Measurements from ENCODE around the gene CPTP. TPM values are rescaled to one million over a fixed set of nuclear protein-coding genes. Genes with fewer than 3 reads are reported as not detected.
"Not testable (repeated sequence)": the region's sequence is repeated elsewhere in the genome, so short reads cannot be mapped to it uniquely, and the experiment has no call there.

CPTP gene
- total RNA-seq, 1 experiment from 2014 or later = 22.5 TPM

DNA sequence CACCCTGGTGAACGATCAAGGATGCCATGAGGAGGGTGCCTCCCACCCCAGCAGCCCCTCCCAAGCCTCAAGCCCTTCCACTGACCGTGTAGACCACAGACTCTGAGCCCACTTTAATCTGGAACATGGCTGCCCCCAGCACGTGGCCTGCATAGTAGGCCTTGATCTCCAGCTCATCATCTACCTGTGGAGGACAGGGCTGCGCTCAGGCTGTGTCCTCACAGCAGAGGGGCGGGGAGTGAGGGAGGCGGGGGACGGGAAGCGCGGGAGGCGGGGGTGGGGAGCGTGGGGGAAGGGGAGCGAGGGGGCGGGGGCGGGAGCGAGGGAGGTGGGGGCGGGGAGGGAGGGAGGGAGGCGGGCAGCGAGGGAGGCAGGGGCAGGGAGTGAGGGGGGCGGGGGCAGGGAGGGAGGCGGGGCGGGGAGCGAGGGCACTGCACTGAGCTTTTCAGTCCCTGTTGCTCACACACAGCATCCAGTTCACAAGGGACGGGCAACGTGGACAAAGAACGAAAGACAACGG, 9.1 kb upstream of the CPTP start:
- no peak for DNase-seq (ENCODE audit: low spot score)
- in situ Hi-C loops (cut with HindIII; ENCODE audit: low sequenced_read_pairs) = no loop called here

DNA sequence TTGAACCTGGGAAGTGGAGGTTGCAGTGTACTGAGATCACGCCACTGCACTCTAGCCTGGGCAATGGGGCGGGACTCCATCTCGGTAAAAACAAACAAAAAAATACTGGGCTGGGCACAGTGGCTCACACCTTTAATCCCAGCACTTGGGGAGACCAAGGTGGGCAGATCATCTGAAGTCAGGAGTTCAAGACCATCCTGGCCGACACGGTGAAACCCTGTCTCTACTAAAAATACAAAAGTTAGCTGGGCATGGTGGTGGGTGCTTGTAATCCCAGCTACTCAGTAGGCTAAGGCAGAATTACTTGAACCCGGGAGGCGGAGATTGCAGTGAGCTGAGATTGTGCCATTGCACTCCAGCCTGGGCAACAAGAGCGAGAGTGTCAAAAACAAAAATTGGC, 8.4 kb upstream of the CPTP start:
- DNase-seq (ENCODE audit: low spot score); in situ Hi-C loops (cut with HindIII; ENCODE audit: low sequenced_read_pairs): not testable (repeated sequence)

DNA sequence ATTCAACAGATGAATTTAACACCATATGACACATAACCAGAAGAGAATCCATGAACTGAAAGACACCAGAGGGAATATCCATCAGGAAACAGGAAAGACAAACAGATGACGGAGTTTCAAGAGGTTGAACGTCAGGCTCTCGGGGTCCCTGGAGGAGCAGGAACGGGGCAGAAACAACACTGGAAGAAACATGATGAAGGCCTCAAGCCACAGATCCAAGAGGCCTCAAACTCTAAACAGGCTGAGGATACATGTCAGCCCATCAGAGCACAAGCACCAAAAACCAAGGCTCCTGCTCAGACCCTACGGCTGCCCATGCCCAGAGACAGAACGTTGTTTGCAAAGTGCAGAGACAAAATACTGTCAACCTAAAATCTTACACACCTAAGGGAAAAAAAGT, 7.2 kb upstream of the CPTP start:
- in situ Hi-C loops (cut with HindIII; ENCODE audit: low sequenced_read_pairs) = no loop called here

DNA sequence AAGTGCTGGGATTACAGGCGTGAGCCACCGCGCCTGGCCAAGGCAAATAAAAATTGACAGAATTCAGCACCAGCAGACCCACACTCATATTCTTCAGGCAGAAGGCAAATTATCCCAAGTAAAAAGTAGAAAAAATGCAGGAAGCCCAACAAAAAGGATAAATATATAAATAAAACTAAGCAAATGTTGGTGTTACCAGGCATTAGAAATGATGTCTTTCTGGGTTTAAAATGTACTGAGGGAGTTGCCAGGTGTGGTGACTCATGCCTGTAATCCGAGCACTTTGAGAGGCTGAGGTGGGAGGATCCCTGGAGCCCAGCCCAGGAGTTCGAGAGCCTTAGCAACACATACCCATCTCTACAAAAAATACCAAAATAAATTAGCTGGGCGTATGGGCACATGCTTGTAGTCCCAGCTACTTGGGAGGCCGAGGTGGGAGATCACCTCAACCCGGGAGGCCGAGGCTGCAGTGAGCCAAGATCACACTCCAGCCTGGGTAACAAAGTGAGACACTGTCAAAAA, 6.4 kb upstream of the CPTP start:
- in situ Hi-C loops (cut with HindIII; ENCODE audit: low sequenced_read_pairs) = no loop called here

More for the DNA sequence above, 7.2 kb upstream of the CPTP start:
- no peak for DNase-seq (ENCODE audit: low spot score)

DNA sequence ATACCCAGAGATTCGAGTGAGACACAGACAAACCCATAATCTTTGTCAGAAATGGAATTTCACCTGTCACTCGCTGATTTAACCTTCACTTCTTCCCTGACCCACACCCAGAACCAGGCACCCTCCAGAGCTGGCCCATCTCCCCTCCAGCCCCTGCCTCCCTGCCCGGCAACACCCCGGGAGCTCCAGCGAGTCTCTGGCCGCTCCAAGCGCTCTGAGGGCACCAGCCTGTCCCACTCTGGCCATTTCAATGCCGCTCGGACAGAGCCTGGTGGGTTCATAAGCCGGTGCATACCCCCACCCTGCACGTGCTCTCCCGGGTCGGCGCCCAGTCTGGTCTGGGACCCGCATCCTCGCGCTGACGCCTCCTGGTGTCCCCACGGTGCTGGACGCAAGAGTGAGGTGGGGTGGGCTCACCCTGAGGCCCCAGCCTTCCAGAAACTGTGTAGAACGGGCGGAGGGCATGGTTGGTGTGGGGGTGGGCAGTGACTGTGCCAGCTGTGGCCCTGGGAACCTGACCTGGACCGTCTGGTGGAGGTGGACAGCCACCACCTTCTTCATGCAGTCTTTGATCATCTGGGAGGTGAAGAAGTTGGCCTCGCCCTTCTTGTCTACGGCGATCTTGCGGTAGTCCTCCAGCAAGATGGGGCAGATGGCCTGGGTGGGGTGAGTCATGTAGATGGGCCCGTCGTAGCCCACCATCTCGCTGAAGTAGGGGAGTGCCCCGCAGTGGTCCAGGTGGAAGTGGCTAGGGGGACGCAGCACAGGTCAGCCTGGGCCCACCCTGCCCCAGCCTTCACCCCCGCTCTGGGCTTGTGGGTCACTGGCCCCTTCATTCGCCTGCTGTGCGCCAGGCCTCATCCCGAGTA, 5.6 kb upstream of the CPTP start:
- in situ Hi-C loops (cut with HindIII; ENCODE audit: low sequenced_read_pairs) = no loop called here
- no peak for DNase-seq (ENCODE audit: low spot score)

More for the DNA sequence above, 6.4 kb upstream of the CPTP start:
- peak; percentile 50 for DNase-seq (ENCODE audit: low spot score)

DNA sequence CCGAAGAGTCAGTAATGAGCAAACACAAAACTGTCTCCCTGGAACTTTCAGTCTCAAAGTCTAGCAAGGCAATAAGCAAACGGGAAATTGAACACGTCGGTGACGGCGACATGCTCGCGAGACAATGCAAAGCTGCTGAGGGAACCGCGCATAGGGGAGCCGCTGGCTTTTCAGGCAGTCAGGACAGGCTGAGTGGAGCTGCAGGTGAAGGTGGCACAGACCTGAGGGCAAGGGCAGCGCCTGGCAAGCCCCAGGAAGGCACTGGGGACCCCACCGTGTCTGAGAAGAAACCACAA, 5.0 kb upstream of the CPTP start:
- no peak for DNase-seq (ENCODE audit: low spot score)
- in situ Hi-C loops (cut with HindIII; ENCODE audit: low sequenced_read_pairs) = no loop called here

DNA sequence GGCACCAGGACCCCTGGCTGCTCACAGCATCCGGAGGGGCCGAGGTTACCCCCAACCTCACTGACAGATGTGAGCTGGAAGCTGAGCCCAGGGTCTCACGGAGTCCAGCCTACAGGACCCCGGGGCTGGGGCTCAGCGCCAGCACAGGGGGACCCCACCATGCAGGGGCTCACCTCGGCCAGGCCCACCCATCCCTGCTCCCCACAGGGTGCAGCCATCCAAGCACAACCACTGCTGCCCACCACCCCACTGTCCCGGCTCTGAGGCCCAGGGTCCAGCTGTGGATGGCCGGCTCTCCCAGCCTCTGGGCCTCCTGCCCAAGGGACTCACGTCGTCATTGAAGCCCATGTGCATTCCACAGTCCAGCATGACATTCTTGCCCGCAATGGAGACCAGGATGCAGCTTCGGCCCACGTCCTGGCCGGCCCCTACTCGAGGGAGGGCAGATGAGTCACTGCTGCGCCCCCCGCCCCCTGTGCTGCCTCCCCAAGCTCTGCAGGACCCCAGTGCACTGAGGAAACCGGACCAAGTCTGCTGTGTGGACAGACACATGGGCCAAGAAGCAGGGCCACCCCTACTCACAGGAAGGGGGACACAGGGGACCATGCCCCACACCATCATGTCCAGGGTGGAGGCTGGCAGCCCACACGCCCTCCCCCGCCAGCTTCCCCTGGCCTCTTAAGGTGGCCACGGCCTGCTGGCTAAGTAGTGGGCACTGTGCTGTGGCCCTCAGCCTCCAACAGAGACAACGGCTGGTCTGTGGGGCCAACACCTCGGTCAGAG, 3.7 kb upstream of the CPTP start:
- in situ Hi-C loops (cut with HindIII; ENCODE audit: low sequenced_read_pairs) = no loop called here
- DNase-seq (ENCODE audit: low spot score) = no peak

DNA sequence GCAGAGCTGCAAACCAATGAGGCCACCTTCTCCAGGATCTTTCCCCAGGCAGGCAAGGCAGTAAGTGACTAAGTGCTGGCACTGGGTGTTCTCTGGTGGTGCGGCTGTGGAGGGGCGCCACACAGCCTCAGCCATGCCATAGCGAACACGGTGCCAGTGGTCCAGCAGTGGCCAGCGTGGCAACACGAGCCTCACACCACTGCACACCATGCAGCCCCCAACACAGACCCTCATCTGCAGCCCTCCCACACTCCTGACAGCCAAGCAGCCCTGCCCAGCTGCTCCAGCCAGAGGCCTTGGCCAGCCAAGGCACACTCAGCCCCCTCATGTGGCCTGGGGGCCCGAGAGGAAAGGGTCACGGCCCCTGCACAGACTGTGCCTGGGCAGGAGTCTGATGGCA, 3.1 kb upstream of the CPTP start:
- no peak for DNase-seq (ENCODE audit: low spot score)
- in situ Hi-C loops (cut with HindIII; ENCODE audit: low sequenced_read_pairs) = no loop called here

DNA sequence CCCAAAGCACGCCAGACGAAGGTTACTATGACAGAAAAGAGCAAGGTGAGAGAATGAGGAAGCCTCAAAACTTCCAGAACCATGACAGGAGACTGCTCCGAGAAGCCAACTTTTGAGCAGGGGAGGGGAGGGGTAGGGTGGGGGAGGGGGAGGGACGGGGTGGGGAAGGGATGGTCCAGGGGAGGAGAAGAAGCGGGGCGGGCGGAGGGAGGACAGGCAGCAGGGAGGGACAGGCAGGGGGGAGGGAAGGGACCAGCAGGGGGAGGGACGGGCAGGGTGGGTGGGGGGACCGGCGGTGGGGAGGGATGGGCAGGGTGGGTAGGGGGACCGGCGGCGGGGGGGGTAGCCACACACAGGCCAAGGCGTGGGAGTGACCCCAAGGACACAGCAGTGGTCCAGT, 2.2 kb upstream of the CPTP start:
- in situ Hi-C loops (cut with HindIII; ENCODE audit: low sequenced_read_pairs) = no loop called here
- no peak for DNase-seq (ENCODE audit: low spot score)

DNA sequence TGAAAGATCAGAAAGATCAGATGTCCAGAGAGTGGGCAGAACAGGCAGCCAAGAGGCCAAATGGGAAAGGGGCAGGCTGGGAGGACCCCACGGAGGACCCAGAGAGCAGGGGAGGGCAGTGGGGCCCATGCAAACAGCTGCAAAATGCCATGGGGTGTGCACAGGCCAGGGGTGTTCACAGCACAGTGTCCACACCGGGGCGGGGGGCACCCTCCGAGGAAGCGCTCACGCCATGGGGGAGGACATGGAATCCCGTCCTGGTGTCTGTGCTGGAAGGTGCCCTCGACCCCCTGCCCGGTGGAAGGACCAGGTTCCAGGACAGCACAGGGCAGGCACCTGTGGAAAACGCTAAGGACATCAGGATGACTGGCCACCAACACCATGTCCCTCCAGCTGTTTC, 1.6 kb upstream of the CPTP start:
- in situ Hi-C loops (cut with HindIII; ENCODE audit: low sequenced_read_pairs) = no loop called here
- DNase-seq (ENCODE audit: low spot score) = no peak

DNA sequence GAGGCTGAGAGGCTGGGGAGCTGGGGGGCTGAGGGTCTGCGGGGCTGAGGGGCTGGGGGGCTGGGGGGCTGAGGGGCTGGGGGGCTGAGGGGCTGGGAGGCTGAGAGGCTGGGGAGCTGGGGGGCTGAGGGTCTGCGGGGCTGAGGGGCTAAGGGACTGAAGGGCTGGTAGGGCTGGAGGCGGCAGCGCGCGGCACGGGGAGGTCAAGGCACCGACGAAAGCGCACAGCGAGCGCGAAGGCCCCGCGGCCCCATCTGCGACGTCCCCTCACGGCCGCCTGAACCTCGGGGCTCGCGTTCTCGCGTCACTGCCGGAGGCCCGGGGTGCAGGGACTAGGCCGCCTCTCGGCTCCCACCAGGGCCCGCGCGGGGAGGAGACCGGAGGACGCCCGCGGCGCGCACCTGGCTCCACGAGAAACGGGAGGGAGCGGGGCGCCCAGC, 498 bp upstream of the CPTP start:
- DNase-seq (ENCODE audit: low spot score) = no peak
- in situ Hi-C loops (cut with HindIII; ENCODE audit: low sequenced_read_pairs) = no loop called here

DNA sequence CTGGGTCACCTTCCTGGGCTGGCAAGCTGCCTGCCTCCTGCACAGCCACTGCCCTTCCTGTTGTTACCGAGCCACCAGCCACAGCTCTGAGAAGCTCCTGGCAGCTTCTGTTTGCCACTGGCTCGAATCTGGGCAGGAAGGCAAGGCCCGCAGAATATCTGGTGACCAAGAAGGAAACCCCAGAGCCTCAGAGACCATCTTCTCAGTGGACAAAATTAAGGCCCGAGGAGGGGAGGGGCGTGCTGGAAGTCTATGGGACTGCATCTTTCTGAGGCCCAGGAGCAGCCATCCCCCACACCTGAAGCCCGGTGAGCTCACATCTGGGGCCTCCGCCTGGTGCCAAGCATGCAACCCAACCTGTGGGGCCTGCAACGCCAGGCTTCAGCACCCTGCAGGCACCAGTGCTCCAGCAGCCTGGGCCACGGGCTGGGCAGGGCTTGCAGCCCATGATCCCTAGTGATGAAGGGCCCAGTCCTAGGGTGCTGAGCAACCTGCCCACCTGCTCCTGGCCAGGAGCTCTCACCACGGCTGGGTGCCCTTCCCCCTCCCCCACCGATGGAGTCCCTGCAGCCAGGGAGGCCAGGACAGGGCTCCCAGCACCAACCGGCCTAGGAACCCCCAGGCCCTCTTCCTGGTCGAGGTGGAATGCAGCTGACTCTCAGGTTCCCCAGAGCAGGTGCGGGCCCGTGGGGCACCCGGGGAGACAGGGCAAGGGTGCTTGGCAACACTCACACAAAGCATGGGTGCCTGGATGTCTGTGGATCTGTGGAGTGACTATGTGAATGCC, 879 bp downstream of the CPTP start:
- DNase-seq (ENCODE audit: low spot score) = no peak
- in situ Hi-C loops (cut with HindIII; ENCODE audit: low sequenced_read_pairs) = no loop called here

DNA sequence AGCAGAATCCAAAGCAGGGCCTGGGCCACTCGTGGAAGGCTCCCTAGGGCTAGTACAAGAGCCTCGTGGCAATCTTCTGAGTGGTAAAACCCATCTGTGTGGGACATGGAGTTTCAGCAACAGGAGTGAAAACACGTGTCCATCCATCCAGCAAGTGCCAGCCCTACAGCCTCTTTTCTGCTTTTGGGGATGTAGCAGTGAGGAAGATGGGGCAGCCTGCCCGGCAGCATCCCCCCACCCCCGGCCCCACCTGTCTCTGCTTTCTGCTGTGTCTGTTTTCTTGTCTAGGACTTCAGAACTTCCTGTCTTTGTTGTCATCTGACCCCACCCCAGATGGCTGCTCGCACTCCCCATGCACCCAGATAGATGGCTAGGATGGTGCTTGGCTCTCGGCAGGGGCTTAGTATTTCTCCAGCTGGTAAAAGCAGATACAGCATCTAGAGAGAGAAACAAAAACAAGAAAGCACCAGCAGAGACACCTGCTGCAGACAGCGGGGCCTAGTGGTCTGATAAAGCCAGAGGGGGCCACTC, 1.5 kb downstream of the CPTP start:
- in situ Hi-C loops (cut with HindIII; ENCODE audit: low sequenced_read_pairs) = no loop called here
- no peak for DNase-seq (ENCODE audit: low spot score)

DNA sequence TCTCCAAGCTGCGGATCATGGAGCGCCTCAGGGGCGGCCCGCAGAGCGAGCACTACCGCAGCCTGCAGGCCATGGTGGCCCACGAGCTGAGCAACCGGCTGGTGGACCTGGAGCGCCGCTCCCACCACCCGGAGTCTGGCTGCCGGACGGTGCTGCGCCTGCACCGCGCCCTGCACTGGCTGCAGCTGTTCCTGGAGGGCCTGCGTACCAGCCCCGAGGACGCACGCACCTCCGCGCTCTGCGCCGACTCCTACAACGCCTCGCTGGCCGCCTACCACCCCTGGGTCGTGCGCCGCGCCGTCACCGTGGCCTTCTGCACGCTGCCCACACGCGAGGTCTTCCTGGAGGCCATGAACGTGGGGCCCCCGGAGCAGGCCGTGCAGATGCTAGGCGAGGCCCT, 2.7 kb downstream of the CPTP start:
- in situ Hi-C loops (cut with HindIII; ENCODE audit: low sequenced_read_pairs) = no loop called here
- no peak for DNase-seq (ENCODE audit: low spot score)

DNA sequence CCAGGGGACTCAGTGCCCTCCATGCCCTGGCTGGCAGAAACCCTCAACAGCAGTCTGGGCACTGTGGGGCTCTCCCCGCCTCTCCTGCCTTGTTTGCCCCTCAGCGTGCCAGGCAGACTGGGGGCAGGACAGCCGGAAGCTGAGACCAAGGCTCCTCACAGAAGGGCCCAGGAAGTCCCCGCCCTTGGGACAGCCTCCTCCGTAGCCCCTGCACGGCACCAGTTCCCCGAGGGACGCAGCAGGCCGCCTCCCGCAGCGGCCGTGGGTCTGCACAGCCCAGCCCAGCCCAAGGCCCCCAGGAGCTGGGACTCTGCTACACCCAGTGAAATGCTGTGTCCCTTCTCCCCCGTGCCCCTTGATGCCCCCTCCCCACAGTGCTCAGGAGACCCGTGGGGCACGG, 3.7 kb downstream of the CPTP start:
- DNase-seq (ENCODE audit: low spot score) = no peak
- in situ Hi-C loops (cut with HindIII; ENCODE audit: low sequenced_read_pairs) = no loop called here

DNA sequence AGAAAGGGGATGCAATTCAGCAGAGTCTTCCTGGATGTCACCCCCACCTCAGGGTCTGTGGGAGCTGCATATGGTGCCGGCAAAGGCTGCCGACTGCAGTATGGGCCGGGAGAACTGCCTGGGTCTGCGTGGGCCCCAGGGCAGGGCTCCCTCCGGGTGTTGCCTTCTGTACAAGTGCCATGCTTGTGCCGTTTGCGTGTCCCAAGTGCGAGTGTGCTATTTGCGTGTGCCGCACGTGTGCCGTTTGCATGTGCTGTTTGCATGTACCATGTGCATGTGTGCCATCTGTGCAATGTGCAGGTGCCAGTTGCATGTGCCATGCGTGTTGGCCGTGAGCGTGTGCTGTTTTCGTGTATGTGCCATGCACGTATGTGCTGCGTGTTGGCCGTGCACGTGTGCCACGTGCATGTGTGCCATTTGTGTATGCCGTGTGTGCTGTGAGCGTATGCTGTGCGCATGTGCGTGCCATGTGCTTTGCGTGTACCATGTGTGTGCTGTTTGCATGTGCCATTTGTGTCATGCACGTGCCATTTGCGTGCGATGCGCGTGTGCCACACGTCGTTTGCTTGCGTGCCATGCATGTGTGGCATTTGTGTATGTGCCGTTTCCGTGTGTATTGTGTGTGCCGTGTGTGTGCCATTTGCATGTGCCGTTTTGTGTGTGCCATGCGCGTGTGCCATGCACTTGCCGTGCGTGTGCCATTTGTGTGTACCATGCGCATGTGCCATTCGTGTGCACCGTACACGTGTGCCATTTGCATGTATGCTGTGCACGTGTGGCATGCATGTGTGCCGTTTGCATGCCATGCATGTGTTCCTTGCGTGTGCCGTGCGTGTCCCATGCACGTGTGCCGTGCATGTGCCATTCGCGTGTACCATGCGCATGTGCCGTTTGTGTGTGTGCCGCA, 5.0 kb downstream of the CPTP start:
- no peak for DNase-seq (ENCODE audit: low spot score)
- in situ Hi-C loops (cut with HindIII; ENCODE audit: low sequenced_read_pairs) = no loop called here

DNA sequence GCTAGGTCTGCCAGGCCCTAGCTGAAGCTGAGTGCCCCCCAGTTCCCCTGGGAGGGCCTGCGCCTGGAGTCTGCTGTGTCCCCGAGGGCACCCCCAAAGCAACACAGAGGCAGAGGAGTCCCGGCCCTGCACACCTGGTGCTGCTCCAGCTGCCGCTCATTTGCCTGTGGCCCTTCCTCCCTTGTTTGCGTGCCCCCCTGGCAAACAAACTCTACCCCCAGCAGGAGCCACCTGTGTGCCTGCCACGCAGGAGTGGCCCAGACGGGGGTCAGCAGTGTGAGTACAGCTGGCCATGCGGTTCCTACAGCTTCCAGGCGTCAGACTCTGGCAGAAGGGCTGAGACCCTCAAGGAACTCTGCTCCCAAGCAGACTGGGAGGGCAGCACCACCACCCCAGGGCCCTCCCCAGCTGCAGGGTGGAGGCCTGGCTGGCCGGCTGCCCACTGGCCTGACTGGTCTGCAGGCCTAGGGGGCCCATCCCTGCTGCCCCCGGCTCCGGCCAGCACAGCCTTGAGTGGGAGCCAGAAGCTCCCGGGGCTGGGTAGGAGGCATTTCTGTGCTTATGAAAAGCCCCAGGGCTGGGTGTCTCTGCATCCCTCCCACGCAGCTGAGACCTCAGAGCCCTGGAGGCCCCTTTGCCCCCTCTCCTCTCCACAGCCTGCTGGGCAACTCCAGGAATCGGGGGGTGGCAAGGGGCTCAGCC, 5.9 kb downstream of the CPTP start:
- DNase-seq (ENCODE audit: low spot score) = no peak
- in situ Hi-C loops (cut with HindIII; ENCODE audit: low sequenced_read_pairs) = no loop called here

Data from G401 (cell line).